ENCODE data around the gene CARD10.

The CARD10 gene

DNA sequence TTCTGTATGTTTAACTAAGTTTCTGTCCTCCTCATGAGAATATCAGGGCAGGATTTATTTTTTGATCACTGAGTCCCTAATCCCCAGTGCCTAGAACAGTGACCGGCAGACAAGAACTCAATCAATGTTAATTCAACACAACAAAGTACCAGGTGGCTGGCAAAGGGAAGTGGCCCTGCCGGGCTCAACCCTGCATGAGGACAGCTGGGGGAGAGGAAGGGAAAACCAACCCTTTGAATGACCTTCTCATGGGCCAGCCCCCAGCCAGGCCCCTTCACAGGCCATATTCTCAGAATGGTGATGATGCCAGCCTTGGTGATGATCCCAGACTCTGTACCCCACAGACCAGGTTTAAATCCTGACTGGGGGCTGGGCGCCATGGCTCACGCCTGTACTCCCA is 31.6 kb downstream of the CARD10 start:
- in situ Hi-C loops (cut with HindIII; ENCODE audit: low sequenced_read_pairs) = no loop called here
- TF ChIP-seq, protein P1, sequence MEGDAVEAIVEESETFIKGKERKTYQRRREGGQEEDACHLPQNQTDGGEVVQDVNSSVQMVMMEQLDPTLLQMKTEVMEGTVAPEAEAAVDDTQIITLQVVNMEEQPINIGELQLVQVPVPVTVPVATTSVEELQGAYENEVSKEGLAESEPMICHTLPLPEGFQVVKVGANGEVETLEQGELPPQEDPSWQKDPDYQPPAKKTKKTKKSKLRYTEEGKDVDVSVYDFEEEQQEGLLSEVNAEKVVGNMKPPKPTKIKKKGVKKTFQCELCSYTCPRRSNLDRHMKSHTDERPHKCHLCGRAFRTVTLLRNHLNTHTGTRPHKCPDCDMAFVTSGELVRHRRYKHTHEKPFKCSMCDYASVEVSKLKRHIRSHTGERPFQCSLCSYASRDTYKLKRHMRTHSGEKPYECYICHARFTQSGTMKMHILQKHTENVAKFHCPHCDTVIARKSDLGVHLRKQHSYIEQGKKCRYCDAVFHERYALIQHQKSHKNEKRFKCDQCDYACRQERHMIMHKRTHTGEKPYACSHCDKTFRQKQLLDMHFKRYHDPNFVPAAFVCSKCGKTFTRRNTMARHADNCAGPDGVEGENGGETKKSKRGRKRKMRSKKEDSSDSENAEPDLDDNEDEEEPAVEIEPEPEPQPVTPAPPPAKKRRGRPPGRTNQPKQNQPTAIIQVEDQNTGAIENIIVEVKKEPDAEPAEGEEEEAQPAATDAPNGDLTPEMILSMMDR (IDR thresholded peaks at IDR 0.05; ENCODE audit: low read depth, low read length, missing control alignments) = no peak
- DNase-seq (ENCODE audit: low read depth) = no peak
- H3K4me3 ChIP-seq (ENCODE audit: low read depth, low read length) = no peak overlapping the region

DNA sequence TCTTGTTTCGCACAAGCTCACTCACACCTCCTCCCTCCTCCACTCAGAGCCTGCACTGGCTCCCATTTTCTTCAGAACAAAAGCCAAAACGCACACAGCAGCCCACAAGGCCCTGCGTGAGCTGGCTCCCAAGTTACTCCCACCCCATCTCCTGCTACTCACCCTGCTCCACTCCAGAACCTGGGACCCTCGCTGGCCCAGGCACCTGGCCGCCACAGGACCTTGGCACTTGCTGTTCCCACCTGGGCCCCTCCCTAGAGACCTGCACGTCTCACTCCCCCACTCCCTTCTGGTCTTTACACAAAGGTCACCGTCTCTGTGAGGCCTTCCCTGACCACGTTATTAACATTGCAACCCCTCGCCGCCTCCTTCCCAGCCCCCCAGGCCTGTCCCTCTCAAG is 32.1 kb downstream of the CARD10 start:
- in situ Hi-C loops (cut with HindIII; ENCODE audit: low sequenced_read_pairs) = no loop called here
- TF ChIP-seq, protein P1 (IDR thresholded peaks at IDR 0.05; ENCODE audit: low read depth, low read length, missing control alignments) = no peak
- no peak for DNase-seq (ENCODE audit: low read depth)
- no peak overlapping the region for H3K4me3 ChIP-seq (ENCODE audit: low read depth, low read length)

DNA sequence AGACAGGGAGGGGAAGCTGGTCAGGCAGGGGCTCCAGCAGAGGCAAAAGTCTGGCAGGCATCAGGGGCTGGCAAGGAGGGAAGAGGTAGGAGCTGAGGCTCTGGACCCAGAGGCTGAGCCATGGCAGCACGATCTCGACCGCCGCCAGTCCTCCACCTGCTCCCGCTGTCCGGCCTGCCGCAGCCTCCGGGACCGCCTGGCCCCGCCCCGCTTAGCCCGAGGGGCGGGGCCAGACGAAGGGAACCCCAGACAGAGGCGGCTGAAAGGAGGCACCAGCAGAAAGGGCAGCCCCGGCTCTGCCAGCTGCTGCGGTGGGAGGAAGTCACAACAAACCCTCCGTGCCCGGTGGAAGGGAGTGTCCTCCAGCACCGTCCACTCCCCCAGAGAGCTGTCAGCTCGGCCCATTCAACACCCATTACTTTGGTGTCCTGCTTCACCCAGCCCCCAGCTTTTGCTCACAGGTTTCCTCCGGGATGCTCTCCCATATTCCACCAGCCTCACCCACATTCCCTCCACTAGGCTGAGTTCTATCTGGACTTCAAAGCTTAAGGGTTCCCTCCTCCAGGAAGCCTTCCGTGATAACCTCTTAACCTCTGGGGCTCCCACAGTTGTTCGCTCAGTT is 32.9 kb downstream of the CARD10 start, which contains the start of gene MFNG:
Gene MFNG, minus strand, starts transcription at position 161 of the 622 bp plus-strand sequence. CDS start 207 bp downstream, outside the sequence.
- H3K4me3 ChIP-seq (ENCODE audit: low read depth, low read length) = no peak within 1 kb of the TSS
- TF ChIP-seq, protein P1 (IDR thresholded peaks at IDR 0.05; ENCODE audit: low read depth, low read length, missing control alignments) = no peak
- in situ Hi-C loops (cut with HindIII; ENCODE audit: low sequenced_read_pairs) = no loop called here
- no peak for DNase-seq (ENCODE audit: low read depth)

DNA sequence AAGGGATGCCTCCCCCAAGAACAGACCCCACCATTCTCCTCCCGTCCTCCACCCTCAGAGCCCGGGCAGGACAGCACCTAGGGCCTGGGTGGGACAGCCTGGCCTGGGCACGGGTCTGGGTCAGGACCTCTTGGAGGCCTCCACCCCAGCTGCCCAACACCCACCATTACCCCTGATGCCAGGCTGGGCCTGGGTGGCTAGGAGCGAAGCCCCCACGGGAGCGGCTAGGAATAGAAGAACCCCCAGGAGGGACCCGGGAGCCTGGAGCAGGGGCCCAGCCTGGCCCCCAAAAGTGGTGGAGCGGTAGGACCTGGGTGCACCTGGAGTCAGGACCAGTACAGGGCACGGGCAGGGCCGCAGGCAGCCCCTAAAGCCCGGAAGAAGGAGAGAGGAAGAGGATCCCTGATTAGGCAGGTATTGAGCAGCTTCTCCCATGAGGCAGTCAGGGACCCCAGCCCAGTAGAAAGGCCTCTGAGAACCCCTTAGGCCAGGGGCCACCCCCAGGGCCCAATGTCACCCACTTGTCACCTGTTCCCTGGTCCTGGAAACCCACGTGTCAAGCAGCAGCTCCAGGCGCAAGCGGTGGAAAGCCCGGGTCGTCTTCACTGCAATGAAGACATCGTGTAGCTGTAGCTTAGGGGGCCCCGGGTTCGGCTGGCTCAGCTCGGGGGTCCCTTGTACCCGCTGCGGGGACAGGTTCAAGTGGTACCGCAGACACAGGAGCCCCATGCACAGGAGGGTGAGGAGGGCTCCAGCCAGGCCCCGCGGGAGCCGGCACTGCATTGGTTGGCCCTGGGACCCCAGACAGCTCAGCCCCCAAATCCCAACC is 33.6 kb downstream of the CARD10 start:
- in situ Hi-C loops (cut with HindIII; ENCODE audit: low sequenced_read_pairs) = no loop called here
- TF ChIP-seq, protein P1 (IDR thresholded peaks at IDR 0.05; ENCODE audit: low read depth, low read length, missing control alignments) = no peak
- no peak for DNase-seq (ENCODE audit: low read depth)
- no peak overlapping the region for H3K4me3 ChIP-seq (ENCODE audit: low read depth, low read length)

DNA sequence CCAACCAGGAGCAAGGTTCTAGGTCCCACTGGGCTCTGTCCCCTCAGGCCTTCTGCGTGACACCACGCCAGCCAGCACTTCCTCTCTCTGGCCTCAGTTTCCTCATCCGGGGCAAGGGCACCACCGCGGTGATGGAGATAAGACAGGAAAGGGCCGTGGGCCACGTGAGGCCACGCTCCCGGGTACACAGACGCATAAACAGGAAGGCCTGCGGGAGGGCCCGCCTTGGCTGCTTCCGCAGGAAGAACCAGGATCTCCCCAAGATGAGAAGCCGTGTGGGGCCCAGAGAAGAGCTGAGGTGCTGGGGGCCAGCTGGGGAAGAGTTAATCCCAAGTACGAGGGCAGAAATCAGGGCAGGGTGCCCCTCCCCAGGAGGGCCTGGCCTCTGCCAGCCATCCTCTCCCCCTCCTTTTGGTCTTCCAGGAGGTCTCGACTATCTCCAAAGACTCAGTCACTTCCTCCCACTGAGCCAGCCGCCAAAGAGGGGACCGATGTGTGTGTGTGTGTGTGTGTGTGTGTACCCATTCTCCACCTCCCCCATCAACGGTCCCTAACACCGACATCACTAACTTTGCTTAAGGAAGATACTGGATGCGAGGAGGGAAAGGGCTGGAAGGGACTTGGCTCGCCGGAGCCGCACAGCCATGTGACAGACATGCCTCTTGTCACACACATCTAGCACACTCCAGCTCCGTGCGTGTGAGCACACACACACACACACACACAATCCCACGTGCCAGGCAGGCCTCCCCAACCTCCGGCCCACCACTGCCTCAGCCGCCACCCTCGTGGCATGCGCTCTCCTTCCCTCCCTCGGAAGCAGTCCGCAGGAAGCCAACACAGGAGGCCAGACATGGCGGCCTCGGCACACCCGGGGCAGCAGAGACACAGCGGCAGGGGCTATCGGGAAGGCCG is 34.5 kb downstream of the CARD10 start:
- in situ Hi-C loops (cut with HindIII; ENCODE audit: low sequenced_read_pairs) = no loop called here

More for the DNA sequence above, 34.5 kb downstream of the CARD10 start:
- DNase-seq (ENCODE audit: low read depth) = no peak
- H3K4me3 ChIP-seq (ENCODE audit: low read depth, low read length) = no peak overlapping the region
- TF ChIP-seq, protein P1 (IDR thresholded peaks at IDR 0.05; ENCODE audit: low read depth, low read length, missing control alignments) = no peak
